ENCODE data around the gene TMEM87A.

TMEM87A gene

GRCh38 chr15:42206406-42206805 lies 66.8 kb downstream of the TMEM87A start:
- DNase-seq (ENCODE audit: low read depth): no peak
- TF ChIP-seq CTCF (conservative IDR thresholded peaks at IDR 0.05; ENCODE audit: low read depth, low read length): no peak
- no peak overlapping the region for H3K4me3 ChIP-seq (ENCODE audit: low read depth, low read length)

- no peak for TF ChIP-seq CTCF (conservative IDR thresholded peaks at IDR 0.05; ENCODE audit: low read depth, low read length)
- H3K4me3 ChIP-seq (ENCODE audit: low read depth, low read length): no peak overlapping the region
- peak; percentile 4 for DNase-seq (ENCODE audit: low read depth)
Measured at GRCh38 chr15:42203891-42204290, 69.3 kb downstream of the TMEM87A start.

GRCh38 chr15:42202653-42203052 lies 70.6 kb downstream of the TMEM87A start:
- TF ChIP-seq CTCF (conservative IDR thresholded peaks at IDR 0.05; ENCODE audit: low read depth, low read length): no peak
- no peak overlapping the region for H3K4me3 ChIP-seq (ENCODE audit: low read depth, low read length)

GRCh38 chr15:42201801-42202200 lies 71.4 kb downstream of the TMEM87A start:
- no peak for DNase-seq (ENCODE audit: low read depth)
- TF ChIP-seq CTCF (conservative IDR thresholded peaks at IDR 0.05; ENCODE audit: low read depth, low read length): no peak
- no peak overlapping the region for H3K4me3 ChIP-seq (ENCODE audit: low read depth, low read length)

More at GRCh38 chr15:42202653-42203052, 70.6 kb downstream of the TMEM87A start:
- DNase-seq (ENCODE audit: low read depth): no peak

GRCh38 chr15:42199126-42199525 lies 74.1 kb downstream of the TMEM87A start:
- no peak for DNase-seq (ENCODE audit: low read depth)
- no peak for TF ChIP-seq CTCF (conservative IDR thresholded peaks at IDR 0.05; ENCODE audit: low read depth, low read length)
- no peak overlapping the region for H3K4me3 ChIP-seq (ENCODE audit: low read depth, low read length)

GRCh38 chr15:42198516-42198915 lies 74.7 kb downstream of the TMEM87A start:
- no peak overlapping the region for H3K4me3 ChIP-seq (ENCODE audit: low read depth, low read length)
- TF ChIP-seq CTCF (conservative IDR thresholded peaks at IDR 0.05; ENCODE audit: low read depth, low read length): no peak
- DNase-seq (ENCODE audit: low read depth): no peak

GRCh38 chr15:42194513-42194912 lies 78.7 kb downstream of the TMEM87A start:
- peak; percentile 90 for DNase-seq (ENCODE audit: low read depth)
- no peak for TF ChIP-seq CTCF (conservative IDR thresholded peaks at IDR 0.05; ENCODE audit: low read depth, low read length)
- no peak overlapping the region for H3K4me3 ChIP-seq (ENCODE audit: low read depth, low read length)
